ENCODE results near the gene AFF3.

AFF3 gene

GRCh38 chr2:100071335-100072043 is 70.9 kb downstream of the AFF3 start:
- DNase-seq (ENCODE audit: low read depth), result no peak

- peak; percentile 34 for DNase-seq (ENCODE audit: low read depth)
Measured at GRCh38 chr2:100070078-100070477, 72.3 kb downstream of the AFF3 start.

GRCh38 chr2:100068395-100068794 is 74.0 kb downstream of the AFF3 start:
- no peak for DNase-seq (ENCODE audit: low read depth)

GRCh38 chr2:100067784-100068183 is 74.6 kb downstream of the AFF3 start:
- DNase-seq (ENCODE audit: low read depth), result no peak

GRCh38 chr2:100066856-100067255 is 75.5 kb downstream of the AFF3 start:
- DNase-seq (ENCODE audit: low read depth), result no peak

- no peak for DNase-seq (ENCODE audit: low read depth)
Measured at GRCh38 chr2:100066246-100066645, 76.1 kb downstream of the AFF3 start.

- DNase-seq (ENCODE audit: low read depth), result no peak
Measured at GRCh38 chr2:100064592-100065428, 77.6 kb downstream of the AFF3 start.

GRCh38 chr2:100064165-100064564 is 78.2 kb downstream of the AFF3 start:
- DNase-seq (ENCODE audit: low read depth), result no peak

GRCh38 chr2:100063459-100063953 is 78.9 kb downstream of the AFF3 start:
- DNase-seq (ENCODE audit: low read depth), result no peak

- DNase-seq (ENCODE audit: low read depth), result no peak
Measured at GRCh38 chr2:100062336-100062735, 80.1 kb downstream of the AFF3 start.

GRCh38 chr2:100060875-100061274 is 81.5 kb downstream of the AFF3 start:
- no peak for DNase-seq (ENCODE audit: low read depth)

- DNase-seq (ENCODE audit: low read depth), result no peak
Measured at GRCh38 chr2:100059638-100060037, 82.8 kb downstream of the AFF3 start.

- DNase-seq (ENCODE audit: low read depth), result peak; percentile 17
Measured at GRCh38 chr2:100057901-100058261, 84.5 kb downstream of the AFF3 start.

GRCh38 chr2:100054426-100054825 is 88.0 kb downstream of the AFF3 start:
- no peak for DNase-seq (ENCODE audit: low read depth)

- no peak for DNase-seq (ENCODE audit: low read depth)
Measured at GRCh38 chr2:100053087-100053885, 89.1 kb downstream of the AFF3 start.

GRCh38 chr2:100052650-100053049 is 89.7 kb downstream of the AFF3 start:
- no peak for DNase-seq (ENCODE audit: low read depth)

- no peak for DNase-seq (ENCODE audit: low read depth)
Measured at GRCh38 chr2:100051253-100051652, 91.1 kb downstream of the AFF3 start.

GRCh38 chr2:100050685-100051084 is 91.7 kb downstream of the AFF3 start:
- no peak for DNase-seq (ENCODE audit: low read depth)

- no peak for DNase-seq (ENCODE audit: low read depth)
Measured at GRCh38 chr2:100046961-100047947, 95.1 kb downstream of the AFF3 start.

- DNase-seq (ENCODE audit: low read depth), result no peak
Measured at GRCh38 chr2:100045000-100045399, 97.4 kb downstream of the AFF3 start.

GRCh38 chr2:100043891-100044255 is 98.5 kb downstream of the AFF3 start:
- DNase-seq (ENCODE audit: low read depth), result no peak
